G401 (cell line): ENCODE data around the gene ADM2. TPM values are rescaled to one million over a fixed set of nuclear protein-coding genes. Genes with fewer than 3 reads are reported as not detected.
"Not testable (repeated sequence)": the region's sequence is repeated elsewhere in the genome, so short reads cannot be mapped to it uniquely, and the experiment has no call there.

Source experiments
- DNase-seq: peaks from one replicate; pipeline ENCODE4 v3.0.0-alpha.2; 2015; ENCODE audit warnings: low spot score
- in situ Hi-C: cut with HindIII; loops from 2 replicates; pipeline ENCODE4 v1.10.0; 2016; ENCODE audit warnings: low sequenced_read_pairs, mixed read lengths
- total RNA-seq: library from RNA; depleted of rRNA; stranded (reverse); fragments of >200 nt; shearing (Covaris generic); gene quantifications from 2 replicates; pipeline ENCODE4 v1.2.3, GENCODE V29; 2014; rRNA removed

ADM2 gene
- total RNA-seq, 1 experiment from 2014 or later: not detected

- in situ Hi-C loops: no loop called here
- DNase-seq: peak; percentile 45
Observed at GRCh38 chr22:50530877-50531545, 49.7 kb downstream of the ADM2 start.

DNA sequence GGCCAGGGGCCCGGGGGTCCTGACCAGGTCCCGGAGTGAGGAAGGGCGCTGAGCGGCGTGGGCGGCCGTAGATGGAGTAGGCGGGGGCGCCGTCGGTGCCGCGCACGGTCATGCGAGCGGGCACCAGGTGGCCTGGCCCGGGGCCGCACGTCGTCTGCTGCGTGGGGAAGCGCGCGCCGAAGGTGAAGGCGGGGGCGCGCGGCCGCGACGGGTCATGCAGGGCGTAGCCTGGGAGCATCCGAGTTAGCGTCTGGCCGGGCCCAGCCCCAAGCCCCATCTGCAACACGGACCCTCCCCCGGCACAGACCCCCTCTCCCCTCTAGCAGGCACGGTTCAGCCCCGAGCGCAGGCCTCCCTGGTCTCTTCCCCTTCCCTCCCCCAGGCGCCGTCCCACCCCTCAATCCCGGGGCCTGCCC lies 50.2 kb downstream of the ADM2 start:
- in situ Hi-C loops: no loop called here
- DNase-seq: no peak

- DNase-seq: peak; percentile 58
- in situ Hi-C loops: no loop called here
Observed at GRCh38 chr22:50531962-50532674, 50.8 kb downstream of the ADM2 start.

GRCh38 chr22:50532824-50533796 lies 51.8 kb downstream of the ADM2 start:
- no peak for DNase-seq
- in situ Hi-C loops: no loop called here

- DNase-seq, in situ Hi-C loops: not testable (repeated sequence)
Observed at GRCh38 chr22:50533856-50534711, 52.7 kb downstream of the ADM2 start.

DNA sequence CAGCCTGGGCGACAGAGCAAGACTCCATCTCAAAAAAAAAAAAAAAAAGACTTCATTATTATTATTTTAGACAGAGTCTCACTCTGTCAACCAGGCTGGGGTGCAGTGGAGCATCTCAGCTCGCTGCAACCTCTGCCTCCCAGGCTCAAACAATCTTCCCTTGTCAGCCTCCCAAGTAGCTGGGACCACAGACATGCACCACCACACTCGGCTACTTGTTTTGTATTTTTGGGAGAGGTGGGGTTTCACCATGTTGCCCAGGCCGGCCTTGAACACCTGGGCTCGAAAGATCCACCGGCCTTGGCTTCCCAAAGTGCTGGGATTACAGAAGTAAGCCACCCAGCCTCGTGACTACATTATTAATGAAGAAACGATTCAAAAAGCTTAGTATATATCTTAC lies 53.8 kb downstream of the ADM2 start:
- in situ Hi-C loops: no loop called here
- DNase-seq: no peak

Other genes starting within 250 kb of the ADM2 start
- 15.1 and 17.0 TPM in 2 replicates for gene TUBGCP6, start 236.5 kb upstream of the ADM2 start, total RNA-seq
- gene HDAC10, start 230.3 kb upstream of the ADM2 start, total RNA-seq: 6.1 and 28.5 TPM in 2 replicates
- gene MAPK12, start 219.9 kb upstream of the ADM2 start, total RNA-seq: 155 and 158 TPM in 2 replicates
- gene MAPK11, start 211.2 kb upstream of the ADM2 start, total RNA-seq: 21.3 and 21.5 TPM in 2 replicates
- gene PLXNB2, start 173.9 kb upstream of the ADM2 start, total RNA-seq: 93.4 and 100 TPM in 2 replicates
- 0.37 and 1.0 TPM in 2 replicates for gene DENND6B, start 154.5 kb upstream of the ADM2 start, total RNA-seq
- gene PPP6R2, start 138.2 kb upstream of the ADM2 start, total RNA-seq: 76.9 and 77.8 TPM in 2 replicates
- 61.5 and 86.1 TPM in 2 replicates for gene SBF1, start 6.5 kb upstream of the ADM2 start, total RNA-seq
- 1.9 TPM in 1 of 2 replicates, not detected in the other for gene MIOX, start 5.3 kb downstream of the ADM2 start, total RNA-seq
- 40.6 and 45.7 TPM in 2 replicates for gene LMF2, start 26.2 kb downstream of the ADM2 start, total RNA-seq
- 80.3 and 81.2 TPM in 2 replicates for gene NCAPH2, start 26.7 kb downstream of the ADM2 start, total RNA-seq
- gene SCO2, start 44.1 kb downstream of the ADM2 start, total RNA-seq: 4.9 and 6.8 TPM in 2 replicates
- 3.1 and 4.4 TPM in 2 replicates for gene TYMP, start 48.5 kb downstream of the ADM2 start, total RNA-seq
- gene KLHDC7B, start 64.4 kb downstream of the ADM2 start, total RNA-seq: not detected in 2 replicates
- not detected in 2 replicates for gene SYCE3, start 81.4 kb downstream of the ADM2 start, total RNA-seq
- 3.4 and 5.8 TPM in 2 replicates for gene CPT1B, start 96.9 kb downstream of the ADM2 start, total RNA-seq
- 34.8 and 58.6 TPM in 2 replicates for gene CHKB, start 101.3 kb downstream of the ADM2 start, total RNA-seq
- gene MAPK8IP2, start 119.2 kb downstream of the ADM2 start, total RNA-seq: 28.3 and 39.8 TPM in 2 replicates
- 19.4 and 24.1 TPM in 2 replicates for gene ARSA, start 146.6 kb downstream of the ADM2 start, total RNA-seq
- 3.6 and 5.0 TPM in 2 replicates for gene SHANK3, start 191.3 kb downstream of the ADM2 start, total RNA-seq